GM20000 (cell line): ENCODE data around the gene CACNA1S.

Source experiments
- DNase-seq: peaks from one replicate; pipeline ENCODE4 v3.0.0; 2012; ENCODE audit warnings: low spot score
- CTCF ChIP-seq: IDR thresholded peaks from 2 replicates; pipeline ENCODE4 v1.5.1; 2012; ENCODE audit warnings: mild to moderate bottlenecking, control low read depth; ENCODE audit errors: extremely low read depth, missing control alignments

The CACNA1S gene

GRCh38 chr1:201109651-201110050, 2.6 kb downstream of the CACNA1S start:
- TF ChIP-seq CTCF = no peak
- DNase-seq = no peak

- no peak for TF ChIP-seq CTCF
- no peak for DNase-seq
These were observed 3.6 kb downstream of the CACNA1S start for GRCh38 chr1:201108614-201109013.

- no peak for DNase-seq
- no peak for TF ChIP-seq CTCF
These were observed 6.5 kb downstream of the CACNA1S start for GRCh38 chr1:201105688-201106087.

GRCh38 chr1:201104141-201104540, 8.1 kb downstream of the CACNA1S start:
- TF ChIP-seq CTCF = no peak
- DNase-seq = no peak

- no peak for DNase-seq
These were observed 8.6 kb downstream of the CACNA1S start for GRCh38 chr1:201103666-201104065.

GRCh38 chr1:201100169-201100930, 11.9 kb downstream of the CACNA1S start:
- no peak for TF ChIP-seq CTCF
- DNase-seq = no peak

More at GRCh38 chr1:201103666-201104065, 8.6 kb downstream of the CACNA1S start:
- no peak for TF ChIP-seq CTCF

- DNase-seq = no peak
- TF ChIP-seq CTCF = no peak
These were observed 13.1 kb downstream of the CACNA1S start for GRCh38 chr1:201098992-201099677.
